CD4-positive, alpha-beta T cell (primary cell): ENCODE results near the gene TADA3. TPM values are rescaled to one million over a fixed set of nuclear protein-coding genes. Genes with fewer than 3 reads are reported as not detected.

Experiments used
- ATAC-seq: fragments of 200-7000 bp; cut with Tn5 transposase; one replicate; pipeline ENCODE4 v1.10.0; 2022; ENCODE audit warnings: mild to moderate bottlenecking; ENCODE audit not compliant: poor library complexity
- CTCF ChIA-PET: fragments of 350-600 bp; sonication (Branson Sonifier 250); formaldehyde crosslinking; loops from one replicate; lab custom pipeline; 2021; ENCODE audit warnings: antibody characterized with exemption, inconsistent platforms; lab: Charles Lee
- POLR2A ChIA-PET: fragments of 350-600 bp; sonication (Branson Sonifier 250); formaldehyde crosslinking; loops from one replicate; lab custom pipeline; 2021; ENCODE audit warnings: antibody characterized with exemption, inconsistent platforms; lab: Charles Lee
- DNase-seq, 14 experiments: peaks; one replicate each; pipeline ENCODE4 v3.0.0-alpha.2; 2013 to 2020; ENCODE audit warnings: mixed read lengths in 2 of 14
- H3K27ac ChIP-seq, 2 donors: one replicate each; pipeline versions ENCODE4 v1.5.1 to v1.7.0; 2013; ENCODE audit warnings: low read length in 2 of 2, low read depth in 1 of 2, mild to moderate bottlenecking in 1 of 2
- H3K27me3 ChIP-seq, 2 experiments: 1 replicate in 1 of 2; 2 replicates in 1 of 2; pipeline versions ENCODE4 v1.6.1 to v1.7.0; 2013; ENCODE audit warnings: low read length in 2 of 2, control low read depth in 1 of 2, mild to moderate bottlenecking in 1 of 2, moderate library complexity in 1 of 2; ENCODE audit not compliant: insufficient read depth in 2 of 2, control insufficient read depth in 1 of 2
- H3K36me3 ChIP-seq: one replicate; pipeline ENCODE4 v1.6.1; 2013; ENCODE audit warnings: low read length, control low read depth; ENCODE audit not compliant: insufficient read depth
- H3K4me1 ChIP-seq: one replicate; pipeline ENCODE4 v1.6.1; 2013; ENCODE audit warnings: low read length, control low read depth; ENCODE audit not compliant: insufficient read depth
- H3K4me3 ChIP-seq: one replicate; pipeline ENCODE4 v1.5.1; 2013; ENCODE audit warnings: mild to moderate bottlenecking, low read length, moderate library complexity
- H3K9me3 ChIP-seq, 2 experiments: 1 replicate in 1 of 2; 2 replicates in 1 of 2; pipeline versions ENCODE4 v1.6.1 to v1.7.0; 2013; ENCODE audit warnings: low read length in 2 of 2, mild to moderate bottlenecking in 2 of 2, control low read depth in 1 of 2, moderate library complexity in 1 of 2; ENCODE audit not compliant: control insufficient read depth in 1 of 2, insufficient read depth in 1 of 2
- H3K27ac Mint-ChIP-seq: one replicate; pipeline ENCODE4 v1.8.0; 2020; ENCODE audit warnings: mixed read lengths
- H3K27me3 Mint-ChIP-seq: one replicate; pipeline ENCODE4 v1.8.0; 2021; ENCODE audit warnings: mixed read lengths
- H3K36me3 Mint-ChIP-seq: one replicate; pipeline ENCODE4 v1.8.0; 2021; ENCODE audit warnings: low read depth, mixed read lengths
- H3K4me1 Mint-ChIP-seq: one replicate; pipeline ENCODE4 v1.8.0; 2021; ENCODE audit warnings: low read depth, mixed read lengths
- H3K4me3 Mint-ChIP-seq: one replicate; pipeline ENCODE4 v1.8.0; 2020; ENCODE audit warnings: mild to moderate bottlenecking, mixed read lengths
- H3K9me3 Mint-ChIP-seq: one replicate; pipeline ENCODE4 v1.8.0; 2020; ENCODE audit warnings: mixed read lengths
- CTCF ChIP-seq: fragments of 200-600 bp; IDR thresholded peaks from one replicate; pipeline ENCODE4 v1.8.0; 2022; ENCODE audit warnings: antibody characterized with exemption, mild to moderate bottlenecking
- intact Hi-C, 2 experiments: fragments of 100-400 bp; cut with DNase I in 1 of 2; cut with micrococcal nuclease in 1 of 2; formaldehyde crosslinking; loops; one replicate each; pipeline versions ENCODE4 v1.15.1 to v1.9.0; 2023 to 2025; cut with DNase I, micrococcal nuclease
- total RNA-seq, 174 experiments: library from RNA in 2 of 174; stranded (reverse) in 2 of 174; gene quantifications; one replicate each; pipeline ENCODE4 v1.2.3 and lab custom pipeline; 2021 to 2026

The TADA3 gene
- total RNA-seq, 2 experiments from 2014 or later: 14.7 to 16.5 TPM

- ChIA-PET CTCF (interaction anchor here (1.0 kb wide), 1 partner anchor 44 kb away, joined by 3 read pairs; no protein-coding TSS in a partner anchor), POLR2A (interaction anchor here (1.5 to 5.9 kb wide), 2 partner anchors 12 to 86 kb away, joined by 6 to 64 read pairs; partner anchors contain the start of genes ARPC4, JAGN1 and TADA3)
- H3K27me3 Mint-ChIP-seq: no peaks in the 10 kb centered on the region
- peaks cover 27% of the 10 kb centered on the region for H3K4me1 Mint-ChIP-seq
- peak overlapping the region; percentile 42 for H3K27ac Mint-ChIP-seq
- no peak overlapping the region for H3K4me3 Mint-ChIP-seq
- peaks cover 65% of the 10 kb centered on the region for H3K36me3 ChIP-seq
- intact Hi-C loops: loop anchor here in 1 of 2 experiments (5.0 kb wide), 1 partner anchor 58 kb away; the partner anchor contains the start of gene OGG1
- peaks cover 76% of the 10 kb centered on the region for H3K36me3 Mint-ChIP-seq
- H3K27me3 ChIP-seq: no peaks in the 10 kb centered on the region
- no peak overlapping the region for H3K4me3 ChIP-seq
- ATAC-seq (no peak), DNase-seq (no peak)
- no peaks in the 10 kb centered on the region for H3K9me3 Mint-ChIP-seq
- H3K27ac ChIP-seq: no peak overlapping the region
- H3K9me3 ChIP-seq: no peaks in the 10 kb centered on the region
- H3K4me1 ChIP-seq: peaks cover 28% of the 10 kb centered on the region
- no peak for TF ChIP-seq CTCF
Observed at GRCh38 chr3:9804996-9805395, 12.7 kb upstream of the TADA3 start.

- Histone ChIP-seq H3K4me3 (no peak overlapping the region), H3K4me1 (peaks cover 17% of the 10 kb centered on the region), H3K27ac (no peak overlapping the region), H3K9me3 (no peaks in the 10 kb centered on the region), H3K36me3 (peaks cover 80% of the 10 kb centered on the region), H3K27me3 (no peaks in the 10 kb centered on the region)
- no peak for DNase-seq
- peaks cover 87% of the 10 kb centered on the region for H3K36me3 Mint-ChIP-seq
- TF ChIP-seq CTCF: no peak
- H3K9me3 Mint-ChIP-seq: no peaks in the 10 kb centered on the region
- peaks cover 15% of the 10 kb centered on the region for H3K4me1 Mint-ChIP-seq
- intact Hi-C loops: no loop called here
- H3K27ac Mint-ChIP-seq: no peak overlapping the region
- no peak overlapping the region for H3K4me3 Mint-ChIP-seq
- CTCF ChIA-PET: no interaction called here
- H3K27me3 Mint-ChIP-seq: no peaks in the 10 kb centered on the region
- no peak for ATAC-seq
- POLR2A ChIA-PET: interaction anchor here (1.0 kb wide), 1 partner anchor 11 kb away, joined by 5 read pairs; the partner anchor contains the start of gene ARPC4
Observed at GRCh38 chr3:9803494-9803893, 11.2 kb upstream of the TADA3 start.

GRCh38 chr3:9800529-9800928, 8.3 kb upstream of the TADA3 start:
- Histone ChIP-seq H3K27ac (no peak overlapping the region), H3K4me3 (no peak overlapping the region), H3K27me3 (no peaks in the 10 kb centered on the region), H3K36me3 (peaks cover 86% of the 10 kb centered on the region), H3K9me3 (no peaks in the 10 kb centered on the region), H3K4me1 (peaks cover 21% of the 10 kb centered on the region)
- ATAC-seq (no peak), DNase-seq (no peak)
- Mint-ChIP-seq H3K4me3 (no peak overlapping the region), H3K4me1 (peaks cover 23% of the 10 kb centered on the region), H3K27ac (no peak overlapping the region), H3K36me3 (peaks cover 87% of the 10 kb centered on the region), H3K9me3 (no peaks in the 10 kb centered on the region), H3K27me3 (no peaks in the 10 kb centered on the region)
- intact Hi-C loops: no loop called here
- POLR2A ChIA-PET: no interaction called here
- no peak for TF ChIP-seq CTCF
- CTCF ChIA-PET: no interaction called here
